Colon (tissue), 2 donors: Measurements from ENCODE around the gene PEAR1.

Source experiments
- FAIRE-seq: peaks from 2 replicates; lab custom pipeline; 2012; peaks lifted over from hg19 to GRCh38; lab: Jason Lieb, UNC
- donor health status: control.
- donor health status: control.

PEAR1 gene

DNA sequence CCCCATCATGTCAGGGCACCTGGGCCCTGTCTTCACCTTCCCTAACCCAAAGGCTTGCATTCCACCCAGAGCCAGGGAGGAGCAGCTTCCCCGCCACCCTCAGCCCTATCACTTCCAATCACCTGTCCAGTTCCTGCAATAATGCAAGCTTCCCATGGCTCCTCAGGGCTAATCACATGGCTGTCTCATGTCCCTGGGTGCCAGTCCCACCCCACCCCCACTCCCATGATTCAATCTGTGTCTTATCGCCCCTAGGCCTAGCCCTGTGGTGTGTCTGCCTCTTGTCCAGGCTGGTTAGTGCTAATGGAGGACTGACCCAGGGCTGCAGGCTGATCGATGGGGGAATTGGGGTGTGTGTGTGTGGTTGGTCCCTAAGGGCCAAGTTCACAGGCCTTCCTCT is 11.0 kb upstream of the PEAR1 start:
- no peak for FAIRE-seq

DNA sequence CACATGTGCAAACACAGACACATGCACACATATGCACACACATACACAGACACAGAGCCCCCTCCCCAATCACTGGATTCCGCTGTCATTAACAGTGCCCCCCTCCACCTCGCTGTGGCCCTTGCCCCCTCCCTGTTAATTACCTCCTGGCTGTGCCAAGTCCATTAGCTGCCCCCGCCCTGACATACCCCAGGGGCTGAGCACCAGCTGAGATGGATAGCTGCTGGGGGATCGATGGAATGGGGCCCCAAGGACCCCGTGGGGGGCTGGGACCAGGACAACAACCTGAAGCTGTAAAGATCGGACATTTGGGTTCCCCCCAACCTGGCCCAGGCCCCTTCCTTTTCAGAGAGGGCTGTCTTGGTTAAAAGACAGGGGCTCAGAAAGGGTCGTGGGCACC is 9.6 kb upstream of the PEAR1 start:
- no peak for FAIRE-seq

DNA sequence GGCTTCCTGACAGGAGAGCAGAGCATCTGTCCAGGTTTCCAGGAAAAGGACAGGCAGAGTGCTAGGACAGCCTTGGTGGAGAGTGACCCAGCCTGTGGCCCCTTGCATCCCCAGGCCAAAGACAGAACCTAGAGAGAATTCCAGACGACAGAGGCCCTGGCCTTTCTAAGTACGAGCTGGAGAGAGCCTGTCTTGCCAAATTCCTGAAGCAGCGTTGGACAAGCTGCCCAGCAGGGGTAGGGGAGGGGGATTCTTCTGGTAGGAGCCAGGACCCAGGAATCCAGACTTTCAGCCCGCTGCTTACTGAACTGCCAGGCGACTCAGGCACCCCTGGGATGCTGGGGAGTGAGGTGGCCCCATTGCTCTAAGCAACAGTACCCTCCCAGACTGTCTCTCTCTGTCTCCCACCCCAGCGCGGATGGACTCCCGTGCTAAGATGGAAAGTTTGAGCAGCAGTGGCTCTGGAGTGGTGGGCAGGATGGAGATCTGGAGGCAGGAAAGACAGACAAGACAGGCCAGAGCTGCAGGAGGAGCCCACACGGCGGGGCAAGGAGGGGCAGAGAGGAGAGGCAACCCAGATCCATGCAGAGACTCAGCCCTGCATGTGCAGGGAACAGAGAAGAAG is 8.8 kb upstream of the PEAR1 start:
- no peak for FAIRE-seq

DNA sequence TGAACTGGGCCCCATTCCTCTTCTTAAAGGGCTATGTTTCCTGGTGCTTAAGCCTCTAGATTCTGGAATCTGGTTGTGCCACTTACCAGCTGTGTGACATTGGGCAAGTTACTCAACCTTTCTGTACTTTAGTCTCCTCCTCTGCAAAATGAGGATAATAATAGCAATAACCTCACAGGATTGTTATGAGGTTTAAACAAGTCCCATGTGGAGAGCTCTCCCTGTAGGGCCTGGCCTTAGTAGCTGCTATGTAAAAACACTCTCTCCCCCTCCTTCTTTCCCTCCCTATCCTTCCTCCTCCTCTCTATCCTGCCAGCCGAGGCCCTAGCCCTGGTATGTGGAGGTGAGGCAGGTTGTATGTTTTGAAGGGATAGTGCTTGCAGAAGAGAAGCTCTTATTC is 8.2 kb upstream of the PEAR1 start:
- no peak for FAIRE-seq

DNA sequence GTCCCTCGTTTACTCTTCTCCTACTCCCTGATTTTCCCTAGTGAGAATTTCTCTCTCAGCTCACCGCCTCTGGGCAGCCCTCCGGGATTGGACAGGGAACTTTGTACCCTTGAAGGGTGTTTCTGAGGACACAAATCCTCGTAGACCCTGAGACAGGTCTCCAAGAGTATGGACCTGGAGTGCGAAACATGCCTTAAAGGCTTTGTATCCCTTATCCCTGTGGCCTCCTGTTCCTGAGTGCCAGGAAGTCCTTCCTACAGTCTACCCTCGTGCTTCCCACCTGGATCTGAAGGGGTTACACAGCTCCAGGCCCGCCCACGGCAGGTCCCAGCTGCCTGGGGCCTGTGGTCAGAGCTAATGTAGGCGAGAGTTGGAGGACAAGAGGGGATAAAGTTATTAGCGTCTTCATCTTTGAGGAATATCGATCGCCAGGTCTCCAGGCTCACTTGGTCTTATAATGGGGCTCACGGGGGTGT is 7.6 kb upstream of the PEAR1 start:
- FAIRE-seq, result no peak

DNA sequence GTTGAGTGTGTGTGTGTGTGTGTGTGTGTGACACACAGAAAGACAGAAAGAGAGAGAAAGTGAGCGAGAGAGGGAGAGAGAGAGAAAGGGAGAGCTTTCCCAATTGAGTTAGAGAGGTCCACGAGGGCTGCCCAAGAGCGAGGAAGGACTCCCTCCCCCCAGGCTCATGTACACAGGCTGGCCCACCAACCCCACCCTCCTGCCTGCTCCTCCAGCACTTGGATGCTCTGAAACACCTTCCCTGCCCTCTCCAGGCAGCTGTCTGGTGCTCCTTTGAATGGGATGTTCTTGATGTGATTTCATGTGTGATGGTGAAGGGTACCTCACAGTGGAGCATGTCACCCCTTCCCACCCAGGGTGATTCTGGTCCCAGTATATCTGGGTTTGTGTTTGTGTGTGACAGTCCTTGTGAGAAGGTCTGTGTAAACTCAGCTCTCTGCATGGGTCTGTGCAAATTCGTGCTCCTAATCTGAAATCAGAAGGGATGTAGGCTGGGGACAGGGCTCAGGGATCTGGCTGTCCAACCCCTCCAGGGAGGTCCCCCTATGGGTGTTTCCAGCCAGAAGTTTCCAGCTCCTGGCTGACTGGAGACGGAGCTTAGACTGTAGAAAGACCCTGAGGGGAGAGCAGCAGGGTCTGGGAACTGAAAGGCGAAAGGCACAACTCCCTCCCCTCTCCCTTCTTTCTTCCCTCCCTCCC is 6.8 kb upstream of the PEAR1 start:
- no peak for FAIRE-seq

DNA sequence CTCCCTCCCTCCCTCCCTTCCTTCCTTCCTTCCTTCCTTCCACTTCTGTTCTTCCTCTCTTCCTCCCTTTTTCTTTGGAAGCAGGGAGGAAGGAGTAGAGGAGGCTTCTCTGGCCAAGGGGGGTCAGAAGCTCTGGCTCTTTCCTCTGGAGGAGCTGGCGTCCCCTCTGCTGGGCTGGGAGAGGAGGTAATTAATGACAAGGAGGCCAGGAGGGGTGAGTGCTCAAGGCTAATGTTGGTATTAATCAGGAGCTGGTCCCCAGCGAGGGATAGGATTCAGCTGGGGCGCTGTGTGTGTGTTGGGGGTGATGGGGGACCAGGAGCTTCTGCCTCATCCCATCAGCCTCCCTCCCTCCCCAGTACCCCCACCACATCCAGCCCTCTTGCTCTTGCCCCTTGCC is 6.2 kb upstream of the PEAR1 start:
- no peak for FAIRE-seq

DNA sequence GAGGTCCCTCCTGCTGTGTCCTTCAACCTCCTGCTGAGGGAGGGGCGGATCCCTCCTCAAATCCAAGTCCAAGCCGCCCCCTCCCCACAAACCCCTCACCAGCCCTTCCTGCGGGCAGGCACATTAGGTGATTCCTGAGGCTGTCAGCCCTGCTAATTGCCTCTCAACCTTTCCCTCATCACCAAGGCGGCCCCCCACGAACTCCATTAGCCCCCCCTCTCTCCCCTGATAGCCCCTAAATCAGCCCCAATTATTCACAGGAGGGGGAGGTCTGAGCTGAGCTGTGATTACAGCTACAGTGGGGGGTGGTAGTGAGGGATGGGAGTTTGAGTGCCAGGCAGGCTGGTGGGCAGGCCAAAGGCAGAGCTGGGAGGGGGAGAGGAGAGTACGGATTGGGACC is 5.8 kb upstream of the PEAR1 start:
- no peak for FAIRE-seq

DNA sequence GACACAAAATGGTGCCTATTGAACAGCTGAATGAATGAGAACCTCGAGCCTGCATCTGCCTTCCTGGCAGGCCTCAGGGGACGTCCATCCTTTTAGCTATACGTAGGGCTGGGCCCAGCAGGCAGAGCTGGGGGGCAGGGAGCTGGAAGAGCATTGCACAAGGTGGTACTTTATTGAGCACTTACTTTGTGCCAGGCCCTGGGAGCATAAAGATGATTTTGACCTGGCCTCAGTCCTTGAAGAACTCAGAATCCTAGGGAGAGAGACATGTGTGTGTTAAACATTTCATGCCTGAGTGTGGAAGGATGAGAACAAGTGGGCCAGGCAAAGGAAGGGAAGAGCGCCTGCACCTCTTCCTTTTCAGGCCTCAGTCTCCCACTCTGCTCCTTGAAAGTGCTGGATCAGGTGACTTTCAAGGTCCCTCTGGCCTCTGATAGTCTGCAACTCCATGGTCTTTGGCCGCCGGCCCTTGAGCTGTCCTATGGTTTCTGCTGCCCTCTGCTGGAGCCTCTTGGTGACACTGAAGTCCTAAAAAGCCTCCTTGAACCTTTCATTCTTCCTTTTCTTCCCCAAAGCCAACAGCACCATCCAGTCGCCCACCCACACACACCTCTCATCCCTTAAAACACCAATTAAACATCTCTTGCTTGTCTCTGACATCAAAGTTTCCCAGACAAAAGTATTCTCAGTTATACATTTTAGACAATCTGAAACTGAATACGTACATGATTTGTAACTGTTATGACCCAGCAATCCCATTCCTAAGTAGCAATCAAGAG is 3.5 kb upstream of the PEAR1 start:
- no peak for FAIRE-seq

DNA sequence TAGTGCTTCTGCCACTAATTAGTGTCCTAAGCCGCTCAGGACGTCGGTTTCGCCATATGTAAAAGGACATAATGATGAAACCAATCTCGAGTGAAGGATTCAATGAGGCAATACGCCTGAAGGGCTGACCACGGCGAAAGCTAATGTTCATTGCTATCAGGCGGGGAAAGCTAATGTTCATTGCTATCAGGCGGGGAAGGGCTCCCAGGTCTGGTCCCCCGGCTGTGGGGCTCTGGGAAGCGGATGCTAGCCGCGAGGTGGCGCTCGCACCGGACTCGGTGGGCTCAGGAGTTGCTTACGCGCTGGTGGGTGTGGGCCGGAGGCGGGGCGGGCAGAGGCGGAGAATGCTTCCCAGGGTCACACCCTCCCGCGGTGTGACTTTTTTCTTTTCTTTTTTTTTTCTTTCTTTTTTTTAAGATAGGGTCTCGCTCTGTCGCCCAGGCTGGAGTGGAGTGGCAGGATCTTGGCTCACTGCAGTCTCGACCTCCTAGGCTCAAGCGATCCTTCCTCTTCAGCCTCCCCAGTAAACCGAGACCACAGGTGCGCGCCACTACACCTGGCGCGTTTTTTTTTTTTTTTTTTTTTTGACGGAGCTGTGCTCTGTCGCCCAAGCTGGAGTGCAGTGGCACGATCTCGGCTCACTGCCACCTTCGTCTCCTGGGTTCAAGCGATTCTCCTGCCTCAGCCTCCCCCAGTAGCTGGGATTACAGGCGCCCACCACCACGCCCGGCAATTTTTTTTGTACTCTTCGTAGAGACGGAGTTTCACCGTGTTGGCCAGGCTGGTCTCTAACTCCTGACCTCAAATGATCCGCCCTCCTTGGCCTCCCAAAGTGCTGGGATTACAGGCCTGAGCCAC is 1.1 kb upstream of the PEAR1 start:
- no peak for FAIRE-seq

DNA sequence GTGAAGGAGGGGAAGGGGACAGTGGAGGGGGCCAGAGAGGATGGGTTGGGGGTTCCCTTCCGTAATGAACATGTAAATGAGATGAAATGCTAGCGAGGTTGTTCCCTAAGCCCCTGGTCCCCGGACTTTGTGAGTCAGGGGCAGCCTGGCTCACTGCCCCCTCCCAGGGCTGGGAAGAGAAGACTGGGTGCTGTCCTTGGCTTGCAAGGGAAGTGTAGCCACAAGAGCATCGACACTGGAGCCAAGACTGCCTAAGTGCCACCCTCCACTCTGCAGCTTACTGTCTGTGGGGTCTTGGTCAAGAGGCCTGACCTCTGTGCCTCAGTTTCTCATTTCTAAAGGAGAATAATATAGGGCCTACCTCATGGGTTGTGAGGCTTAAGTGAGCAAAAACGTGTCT is 483 bp downstream of the PEAR1 start:
- FAIRE-seq, result no peak

DNA sequence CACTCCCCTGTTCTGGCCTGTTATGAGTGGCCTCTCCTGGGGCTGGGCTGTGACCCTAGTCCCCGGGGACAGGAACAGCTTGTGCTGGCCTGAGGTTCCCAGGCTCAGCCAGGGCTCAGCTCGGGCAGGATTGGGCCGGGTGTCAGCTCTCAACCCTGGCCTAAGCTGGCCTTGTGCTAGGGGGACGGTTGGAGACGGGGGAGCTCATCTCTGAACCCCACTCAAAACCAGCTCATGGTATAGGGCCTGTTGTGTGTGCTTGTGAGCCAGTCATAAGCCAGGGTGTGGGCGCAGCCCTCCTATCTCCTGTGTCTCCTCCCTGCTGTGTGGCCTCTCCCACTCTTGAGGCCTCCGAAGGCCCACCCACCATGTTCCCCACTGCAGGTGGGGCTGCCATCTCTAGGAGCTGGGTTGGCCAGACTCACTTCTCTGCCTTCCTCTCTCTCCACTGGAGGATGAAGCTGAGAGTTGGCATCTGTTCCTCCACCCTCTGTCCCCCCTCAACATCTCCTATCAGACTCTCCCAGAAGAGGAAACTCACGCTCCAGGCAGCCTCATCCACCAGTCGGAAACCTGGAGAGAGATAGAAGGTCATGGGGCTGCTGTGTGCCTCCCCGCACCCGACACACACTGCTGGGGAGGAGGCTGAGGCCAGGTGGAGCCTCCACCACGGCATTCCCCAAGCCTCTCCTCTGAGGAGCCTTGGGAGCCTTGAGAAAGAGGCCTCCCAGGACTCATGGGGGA is 1.4 kb downstream of the PEAR1 start:
- FAIRE-seq, result no peak

DNA sequence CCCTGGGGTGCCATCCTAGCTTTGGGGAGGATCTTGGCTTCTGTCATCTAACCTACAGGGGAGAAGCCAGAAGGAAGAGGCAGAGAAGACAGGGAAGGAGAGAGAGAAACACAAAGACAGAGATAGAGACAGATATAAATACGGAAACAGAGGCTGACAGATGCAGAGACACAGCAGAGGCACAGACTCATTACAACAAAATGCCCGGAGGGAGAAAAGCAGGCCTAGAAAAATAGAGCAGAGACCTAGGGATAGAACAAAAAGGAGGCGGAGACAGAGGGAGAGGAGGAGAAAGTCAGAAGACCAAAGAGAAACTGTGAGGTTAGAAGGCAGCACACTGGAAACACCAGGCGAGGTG is 1.9 kb downstream of the PEAR1 start:
- FAIRE-seq, result no peak

DNA sequence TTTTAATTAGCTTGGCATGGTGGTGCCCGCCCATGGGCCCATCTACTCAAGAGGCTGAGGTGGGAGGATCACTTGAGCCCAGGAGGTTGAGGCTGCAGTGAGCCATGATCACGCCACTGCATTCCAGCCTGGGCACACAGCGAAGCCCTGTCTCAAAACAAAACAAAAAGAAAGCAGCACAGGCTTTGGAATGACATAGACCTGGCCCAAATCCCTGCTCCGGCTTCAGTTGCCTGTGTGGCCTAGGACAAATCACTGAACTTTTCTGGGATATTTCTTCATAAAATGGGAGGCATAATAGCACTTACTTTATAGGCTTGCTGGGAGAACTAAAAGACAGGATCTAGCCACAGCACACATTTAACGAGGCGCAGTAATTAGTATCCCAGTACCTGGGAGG is 2.4 kb downstream of the PEAR1 start:
- FAIRE-seq, result no peak

DNA sequence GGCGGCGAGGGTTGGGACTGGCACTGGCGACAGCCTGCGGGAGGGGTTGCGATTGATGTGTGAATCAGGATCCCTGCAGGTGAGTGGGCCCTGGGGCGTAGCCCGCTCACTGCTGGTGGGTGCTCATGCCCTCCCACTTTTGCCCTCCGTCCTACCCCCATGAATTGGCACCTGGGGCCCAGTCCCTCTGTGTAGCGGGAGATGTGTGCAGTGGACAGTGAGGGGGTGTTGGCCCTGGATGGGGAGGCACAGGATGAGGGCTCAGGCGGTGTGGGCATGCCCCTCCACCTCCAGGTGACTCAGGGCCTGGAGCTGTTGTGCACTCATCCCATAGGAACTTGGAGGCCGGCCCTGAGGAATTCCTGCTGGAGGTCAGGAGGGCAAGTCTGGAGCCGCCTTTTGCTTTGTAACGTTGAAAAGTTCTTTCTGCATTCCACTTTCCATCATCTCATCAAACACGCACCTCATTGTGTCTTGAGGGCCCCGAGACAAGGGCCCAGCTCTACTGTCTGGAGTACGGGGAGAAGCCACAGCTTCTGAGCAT is 3.0 kb downstream of the PEAR1 start:
- no peak for FAIRE-seq

DNA sequence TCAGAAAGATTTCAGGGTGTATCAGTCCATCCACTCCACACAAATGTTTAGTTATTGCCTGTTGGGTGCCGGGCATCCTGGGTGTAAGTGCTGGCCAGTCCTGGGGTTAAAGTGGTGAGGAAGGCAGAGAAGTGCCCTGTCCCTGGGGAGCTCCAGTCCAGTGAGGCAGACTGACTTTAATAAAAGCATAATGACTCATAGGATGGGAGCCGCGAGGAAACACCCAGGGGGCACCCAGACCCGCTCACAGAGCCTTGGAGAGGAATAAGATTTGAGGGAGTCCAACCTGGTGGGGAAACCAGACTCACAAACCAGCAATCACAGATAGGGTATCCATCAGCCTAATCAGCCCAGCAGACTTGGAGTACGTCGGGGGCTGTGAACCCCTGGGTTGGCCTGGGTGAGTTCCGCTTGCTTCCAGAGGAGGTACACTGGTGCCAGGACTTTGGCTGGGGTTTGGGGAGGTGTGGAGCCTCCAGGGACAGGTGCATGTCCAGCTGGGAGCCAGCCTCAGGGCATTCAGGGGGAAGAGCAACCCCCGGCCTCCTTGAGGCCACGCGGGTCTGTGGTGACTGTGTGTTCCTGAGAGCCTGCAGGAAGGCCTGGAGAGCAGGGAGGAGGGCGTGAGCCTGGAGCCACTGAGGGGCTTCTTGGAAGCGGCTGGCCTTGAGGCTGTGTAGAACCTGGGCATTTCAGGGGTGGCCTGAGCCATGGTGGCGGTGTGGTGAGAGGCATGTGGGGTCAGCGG is 3.7 kb downstream of the PEAR1 start:
- FAIRE-seq, result no peak

DNA sequence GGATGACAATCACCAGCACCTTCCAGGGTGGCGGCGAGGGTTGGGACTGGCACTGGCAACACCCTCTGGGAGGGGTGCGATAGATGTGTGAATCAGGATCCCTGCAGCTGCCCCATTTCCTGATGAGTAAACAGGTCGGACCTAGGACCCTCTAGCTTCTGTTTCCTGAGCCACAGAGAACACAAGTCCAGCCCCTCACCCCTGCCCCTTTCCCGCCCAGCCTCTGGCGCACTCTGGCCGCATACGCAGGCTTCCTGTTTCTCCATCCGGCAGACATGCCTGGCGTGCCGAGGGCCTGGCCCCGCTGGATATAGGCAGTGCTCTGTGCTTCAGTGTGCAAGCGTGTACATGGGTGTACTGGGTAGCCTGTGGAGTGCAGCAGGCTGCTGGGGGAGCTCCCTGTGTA is 4.6 kb downstream of the PEAR1 start:
- FAIRE-seq, result no peak

DNA sequence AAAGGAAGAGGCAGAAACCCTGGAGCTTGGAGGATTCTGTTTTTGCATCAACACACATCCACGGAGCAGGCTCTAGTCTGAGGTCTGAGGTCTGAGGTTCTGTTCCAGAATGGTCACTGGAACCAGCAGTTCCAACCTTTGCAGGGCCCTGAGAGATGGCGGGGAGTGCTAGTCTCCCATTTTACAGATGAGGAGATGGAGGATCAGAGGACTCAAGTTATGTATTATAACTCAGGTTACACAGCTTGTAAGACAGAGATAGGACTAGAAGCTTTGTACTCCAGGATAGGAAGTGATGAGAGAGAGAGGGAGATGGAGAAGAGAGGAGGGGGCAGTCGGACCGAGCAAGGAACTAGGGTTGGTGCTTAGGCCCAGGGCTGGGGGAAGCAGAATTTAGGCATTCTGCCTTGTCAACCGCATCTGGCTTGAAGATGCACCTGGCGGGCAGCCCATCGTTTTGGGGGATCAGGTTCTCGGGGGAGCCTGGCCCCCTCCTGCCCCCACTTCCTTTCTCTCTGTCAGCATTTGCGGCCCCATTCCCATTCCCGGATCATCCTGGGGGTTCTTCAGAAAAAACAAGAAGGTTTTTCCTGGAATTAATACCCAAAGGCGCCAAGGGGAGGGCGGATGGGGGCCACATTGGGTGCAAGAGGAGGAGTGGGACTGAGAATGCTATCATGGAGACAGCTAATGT is 5.6 kb downstream of the PEAR1 start:
- no peak for FAIRE-seq

DNA sequence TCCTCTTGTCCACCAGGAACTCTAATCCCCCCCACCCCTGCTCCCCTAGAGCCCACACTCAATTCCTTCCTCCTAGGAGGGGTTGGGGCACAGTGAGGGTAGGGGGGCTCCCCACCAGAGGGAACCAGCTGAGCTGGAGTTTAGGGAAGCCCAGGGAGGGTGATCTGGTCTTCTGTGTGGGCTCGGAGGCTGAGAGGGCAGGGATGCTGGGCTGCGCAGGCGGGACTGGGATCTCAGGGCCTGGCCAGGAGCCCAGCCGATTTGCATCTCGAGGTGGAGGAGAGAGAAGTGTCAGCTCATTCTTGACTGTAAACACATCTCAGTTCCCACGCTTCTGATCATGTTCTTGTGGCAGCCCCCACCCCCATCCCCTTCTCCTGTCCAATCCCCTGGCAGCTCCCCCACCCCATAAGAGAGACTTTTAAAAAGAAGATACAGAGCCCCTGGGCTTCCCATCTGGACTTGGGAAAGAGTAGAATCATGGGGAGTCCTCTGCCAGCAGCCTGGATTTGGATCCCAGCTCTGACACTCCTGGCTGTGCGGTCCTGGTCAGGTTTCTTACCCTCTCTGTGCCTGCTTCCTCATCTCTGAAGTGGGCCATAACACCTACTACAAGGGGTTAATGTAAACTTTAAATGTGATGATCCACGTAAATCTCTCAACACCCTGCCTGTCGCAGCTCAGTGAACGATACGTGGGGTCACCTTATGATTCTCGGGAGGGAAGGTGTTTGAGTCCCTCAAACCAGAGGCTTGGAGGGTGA is 6.6 kb downstream of the PEAR1 start:
- no peak for FAIRE-seq
